Caco-2 (cell line): ENCODE results near the gene FOXE1. TPM values are rescaled to one million over a fixed set of nuclear protein-coding genes. Genes with fewer than 3 reads are reported as not detected.

Source experiments
- BruUV-seq: library from RNA; stranded (reverse); fragments of 400-500 nt; replicated peaks from 2 replicates; lab custom pipeline; 2021; lab: Mats Ljungman, UMichigan
- CTCF ChIA-PET: fragments of 300-600 bp; sonication (Branson Sonifier 250); formaldehyde crosslinking; loops from one replicate; lab custom pipeline; 2022; ENCODE audit warnings: antibody characterized with exemption; lab: Charles Lee
- POLR2A ChIA-PET: fragments of 300-600 bp; sonication (Branson Sonifier 250); formaldehyde crosslinking; loops from one replicate; lab custom pipeline; 2022; ENCODE audit warnings: antibody characterized with exemption; lab: Charles Lee
- DNase-seq, 2 experiments: peaks; one replicate each; pipeline versions ENCODE4 v3.0.0 to v3.0.0-alpha.2; 2020 to 2022
- H3K27me3 ChIP-seq: replicated peaks from 2 replicates; pipeline ENCODE4 v1.6.0; 2011; ENCODE audit warnings: low read length; ENCODE audit not compliant: control insufficient read depth, insufficient read depth
- H3K36me3 ChIP-seq: 2 replicates; pipeline ENCODE4 v1.5.1; 2011; ENCODE audit warnings: low read length; ENCODE audit not compliant: control insufficient read depth, insufficient read depth
- H3K4me1 ChIP-seq: fragments of 250-450 bp; sonication (Bioruptor Pico); 2 replicates; pipeline ENCODE4 v1.5.1; 2020; ENCODE audit warnings: mild to moderate bottlenecking
- H3K4me3 ChIP-seq: 2 replicates; pipeline ENCODE4 v1.5.1; 2011; ENCODE audit warnings: low read depth, mild to moderate bottlenecking, control low read depth, low read length
- H3K9me3 ChIP-seq: fragments of 250-450 bp; sonication (Bioruptor Pico); 2 replicates; pipeline ENCODE4 v1.5.1; 2020; ENCODE audit warnings: mild to moderate bottlenecking, moderate library complexity
- H3K27ac Mint-ChIP-seq: one replicate; pipeline ENCODE4 v1.8.0; 2022; ENCODE audit warnings: mixed read lengths; ENCODE audit not compliant: unreplicated experiment
- H3K27me3 Mint-ChIP-seq: one replicate; pipeline ENCODE4 v1.8.0; 2022; ENCODE audit warnings: mixed read lengths; ENCODE audit not compliant: insufficient read depth, unreplicated experiment
- H3K36me3 Mint-ChIP-seq: one replicate; pipeline ENCODE4 v1.8.0; 2022; ENCODE audit warnings: mild to moderate bottlenecking, mixed read lengths; ENCODE audit not compliant: insufficient read depth, unreplicated experiment
- H3K4me1 Mint-ChIP-seq: one replicate; pipeline ENCODE4 v1.8.0; 2022; ENCODE audit warnings: low read depth, mixed read lengths; ENCODE audit not compliant: unreplicated experiment
- H3K4me3 Mint-ChIP-seq: one replicate; pipeline ENCODE4 v1.8.0; 2022; ENCODE audit warnings: mild to moderate bottlenecking, moderate library complexity, mixed read lengths; ENCODE audit not compliant: unreplicated experiment
- H3K9me3 Mint-ChIP-seq: one replicate; pipeline ENCODE4 v1.8.0; 2022; ENCODE audit warnings: mixed read lengths; ENCODE audit not compliant: unreplicated experiment
- intact Hi-C: fragments of 100-400 bp; cut with micrococcal nuclease; formaldehyde crosslinking; loops from one replicate; pipeline ENCODE4 v1.10.0; 2022; ENCODE audit not compliant: unreplicated experiment
- total RNA-seq: library from RNA; stranded (reverse); gene quantifications from 2 replicates; pipeline ENCODE4 v1.2.3, GENCODE V29; 2022
- TF ChIP-seq, protein P1 (sequence below), 2 experiments: fragments of 200-600 bp in 1 of 2; IDR thresholded peaks; 1 replicate in 1 of 2; 2 replicates in 1 of 2; pipeline versions ENCODE4 v1.5.1 to v1.8.0; 2011 to 2022; ENCODE audit warnings: antibody characterized with exemption in 1 of 2, control low read depth in 1 of 2, inconsistent platforms in 1 of 2, low read depth in 1 of 2, low read length in 1 of 2, mild to moderate bottlenecking in 1 of 2, moderate library complexity in 1 of 2; ENCODE audit not compliant: insufficient read depth in 1 of 2, severe bottlenecking in 1 of 2, unreplicated experiment in 1 of 2

FOXE1 gene
- total RNA-seq, 1 experiment from 2014 or later = not detected

DNA sequence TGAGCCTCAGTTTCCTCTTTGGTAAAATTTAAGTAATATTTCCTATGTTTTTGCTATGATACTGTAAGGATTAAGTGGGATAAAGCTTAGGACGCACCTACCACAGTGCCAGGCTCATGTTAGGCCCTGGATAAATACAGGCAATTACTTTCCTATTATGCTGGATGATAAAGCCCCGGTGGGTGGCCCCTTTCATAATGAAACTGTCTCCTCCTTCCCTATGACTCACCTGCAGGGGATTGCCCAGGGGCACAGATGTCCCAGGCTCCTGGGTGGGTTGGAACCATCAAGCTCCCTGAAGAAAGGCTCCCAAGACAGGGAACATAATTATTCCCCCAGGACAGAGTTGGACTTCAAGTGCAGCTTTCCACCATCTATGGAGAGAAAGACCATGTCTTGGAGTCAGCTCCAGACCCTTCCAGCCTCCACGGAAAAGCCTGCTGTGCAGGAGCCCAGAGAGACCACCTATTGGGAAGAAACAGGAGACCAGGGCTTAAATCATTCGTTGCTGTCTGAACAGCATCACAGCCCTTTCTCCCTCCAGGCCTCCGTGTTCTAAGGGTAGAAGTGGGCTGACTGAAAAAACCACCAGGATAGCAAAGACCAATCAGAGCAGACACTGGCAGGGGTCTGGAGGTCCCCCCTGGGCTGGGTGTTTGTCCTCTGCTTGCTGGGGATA, 43.2 kb upstream of the FOXE1 start:
- no peaks in the 10 kb centered on the region for H3K27me3 Mint-ChIP-seq

DNA sequence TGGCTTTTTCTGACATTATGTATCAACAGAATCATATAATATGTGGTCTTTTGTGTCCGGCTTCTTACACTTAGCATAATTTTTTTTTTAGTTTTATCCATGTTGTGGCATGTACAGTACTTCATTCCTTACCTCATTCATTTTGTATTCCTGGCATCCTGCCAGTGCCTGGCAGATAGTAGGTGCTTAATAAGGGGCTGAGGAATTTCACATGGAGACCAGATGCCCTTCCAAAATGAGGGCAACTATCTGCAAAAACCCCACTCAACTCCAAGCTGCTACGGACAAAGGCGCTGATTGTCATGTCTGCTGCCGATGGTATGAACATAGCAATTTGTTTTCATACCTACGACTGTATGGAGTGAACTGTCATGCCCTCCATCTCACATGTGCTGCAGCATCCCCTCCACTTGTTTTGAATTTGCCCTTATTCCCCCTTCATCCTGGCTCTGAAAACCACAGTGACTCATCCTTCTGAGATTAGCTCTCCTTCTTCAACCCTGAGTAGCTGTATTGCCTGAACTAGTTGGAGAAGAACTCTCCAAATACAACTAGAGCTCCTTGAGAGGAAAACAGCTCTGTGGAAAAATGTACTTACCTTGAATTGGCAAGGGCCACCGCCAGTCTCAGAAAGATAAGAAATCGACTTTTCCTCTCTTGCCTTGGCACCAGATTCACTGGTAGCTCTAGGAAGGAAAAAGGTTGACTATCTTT, 41.3 kb upstream of the FOXE1 start:
- POLR2A ChIA-PET = no interaction called here
- Histone ChIP-seq H3K36me3 (no peaks in the 10 kb centered on the region), H3K4me3 (no peak overlapping the region), H3K9me3 (0 out of 2 replicates have a peak, but pooled peaks cover 4% of the 10 kb centered on the region), H3K27me3 (no peaks in the 10 kb centered on the region), H3K4me1 (no peaks in the 10 kb centered on the region)
- Mint-ChIP-seq H3K27ac (no peak overlapping the region), H3K9me3 (no peaks in the 10 kb centered on the region), H3K4me3 (no peak overlapping the region), H3K4me1 (peaks cover 6% of the 10 kb centered on the region), H3K27me3 (no peaks in the 10 kb centered on the region), H3K36me3 (peaks cover 5% of the 10 kb centered on the region)
- no TSS peak for BruUV-seq
- CTCF ChIA-PET = no interaction called here
- intact Hi-C loops = no loop called here
- no peak for DNase-seq
- TF ChIP-seq, protein P1, sequence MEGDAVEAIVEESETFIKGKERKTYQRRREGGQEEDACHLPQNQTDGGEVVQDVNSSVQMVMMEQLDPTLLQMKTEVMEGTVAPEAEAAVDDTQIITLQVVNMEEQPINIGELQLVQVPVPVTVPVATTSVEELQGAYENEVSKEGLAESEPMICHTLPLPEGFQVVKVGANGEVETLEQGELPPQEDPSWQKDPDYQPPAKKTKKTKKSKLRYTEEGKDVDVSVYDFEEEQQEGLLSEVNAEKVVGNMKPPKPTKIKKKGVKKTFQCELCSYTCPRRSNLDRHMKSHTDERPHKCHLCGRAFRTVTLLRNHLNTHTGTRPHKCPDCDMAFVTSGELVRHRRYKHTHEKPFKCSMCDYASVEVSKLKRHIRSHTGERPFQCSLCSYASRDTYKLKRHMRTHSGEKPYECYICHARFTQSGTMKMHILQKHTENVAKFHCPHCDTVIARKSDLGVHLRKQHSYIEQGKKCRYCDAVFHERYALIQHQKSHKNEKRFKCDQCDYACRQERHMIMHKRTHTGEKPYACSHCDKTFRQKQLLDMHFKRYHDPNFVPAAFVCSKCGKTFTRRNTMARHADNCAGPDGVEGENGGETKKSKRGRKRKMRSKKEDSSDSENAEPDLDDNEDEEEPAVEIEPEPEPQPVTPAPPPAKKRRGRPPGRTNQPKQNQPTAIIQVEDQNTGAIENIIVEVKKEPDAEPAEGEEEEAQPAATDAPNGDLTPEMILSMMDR (IDR thresholded peaks at IDR 0.05; ENCODE audit: insufficient read depth in 1 of 2, low read depth in 1 of 2, low read length in 1 of 2, severe bottlenecking in 1 of 2, unreplicated experiment in 1 of 2) = no peak

More for the DNA sequence above, 43.2 kb upstream of the FOXE1 start:
- Mint-ChIP-seq H3K4me3 (no peak overlapping the region), H3K27ac (no peak overlapping the region), H3K36me3 (peaks cover 5% of the 10 kb centered on the region), H3K9me3 (no peaks in the 10 kb centered on the region), H3K4me1 (peaks cover 6% of the 10 kb centered on the region)
- CTCF ChIA-PET = no interaction called here
- no peaks in the 10 kb centered on the region for H3K36me3 ChIP-seq
- intact Hi-C loops = no loop called here
- DNase-seq = no peak
- H3K27me3 ChIP-seq = no peaks in the 10 kb centered on the region
- no peaks in the 10 kb centered on the region for H3K4me1 ChIP-seq
- POLR2A ChIA-PET = no interaction called here
- 0 out of 2 replicates have a peak, but pooled peaks cover 4% of the 10 kb centered on the region for H3K9me3 ChIP-seq
- TF ChIP-seq, protein P1 (IDR thresholded peaks at IDR 0.05; ENCODE audit: insufficient read depth in 1 of 2, low read depth in 1 of 2, low read length in 1 of 2, severe bottlenecking in 1 of 2, unreplicated experiment in 1 of 2) = no peak
- no peak overlapping the region for H3K4me3 ChIP-seq
- no TSS peak for BruUV-seq

- intact Hi-C loops = no loop called here
- no TSS peak for BruUV-seq
- ChIA-PET CTCF (no interaction called here), POLR2A (no interaction called here)
- Mint-ChIP-seq H3K4me3 (no peak overlapping the region), H3K27ac (no peak overlapping the region), H3K27me3 (no peaks in the 10 kb centered on the region), H3K9me3 (peaks cover 1% of the 10 kb centered on the region), H3K36me3 (peaks cover 5% of the 10 kb centered on the region), H3K4me1 (peaks cover 6% of the 10 kb centered on the region)
- H3K9me3 ChIP-seq = 0 out of 2 replicates have a peak, but pooled peaks cover 4% of the 10 kb centered on the region
- DNase-seq = no peak
- no peaks in the 10 kb centered on the region for H3K36me3 ChIP-seq
- H3K4me3 ChIP-seq = no peak overlapping the region
- TF ChIP-seq, protein P1 (IDR thresholded peaks at IDR 0.05; ENCODE audit: insufficient read depth in 1 of 2, low read depth in 1 of 2, low read length in 1 of 2, severe bottlenecking in 1 of 2, unreplicated experiment in 1 of 2) = no peak
- H3K4me1 ChIP-seq = no peaks in the 10 kb centered on the region
- no peaks in the 10 kb centered on the region for H3K27me3 ChIP-seq
Observed at GRCh38 chr9:97812247-97812543, 40.8 kb upstream of the FOXE1 start.
